Stimulated activated naive CD4-positive, alpha-beta T cell (primary cell): ENCODE measurements around the gene LCOR.
"Not testable (repeated sequence)": the region's sequence is repeated elsewhere in the genome, so short reads cannot be mapped to it uniquely, and the experiment has no call there.

ENCODE experiments used
- DNase-seq, 6 experiments: peaks; one replicate each; lab custom pipeline; 2025; lab: John Stamatoyannopoulos, UW

Gene LCOR

GRCh38 chr10:97032624-97033023 is 200.5 kb downstream of the LCOR start:
- no peak for DNase-seq

- not testable (repeated sequence) for DNase-seq
These were observed 201.7 kb downstream of the LCOR start for GRCh38 chr10:97033841-97034240.

GRCh38 chr10:97034301-97034700 is 202.2 kb downstream of the LCOR start:
- no peak for DNase-seq

GRCh38 chr10:97034958-97035769 is 203.1 kb downstream of the LCOR start:
- DNase-seq, result no peak

- peak in 5 of 6 experiments; percentile 35 to 72 (median 49) for DNase-seq
These were observed 205.6 kb downstream of the LCOR start for GRCh38 chr10:97037365-97038361.

GRCh38 chr10:97038688-97039087 is 206.6 kb downstream of the LCOR start:
- no peak for DNase-seq

GRCh38 chr10:97039538-97040247 is 207.6 kb downstream of the LCOR start:
- DNase-seq, result no peak

- DNase-seq, result no peak
These were observed 208.1 kb downstream of the LCOR start for GRCh38 chr10:97040248-97040584.

GRCh38 chr10:97040706-97041105 is 208.6 kb downstream of the LCOR start:
- no peak for DNase-seq

- DNase-seq, result no peak
These were observed 210.0 kb downstream of the LCOR start for GRCh38 chr10:97042081-97042480.

- DNase-seq, result no peak
These were observed 210.8 kb downstream of the LCOR start for GRCh38 chr10:97042716-97043562.

GRCh38 chr10:97043563-97043855 is 211.4 kb downstream of the LCOR start:
- no peak for DNase-seq
